HG03060 (cell line): ENCODE data around the gene MCM6.

ENCODE experiments used
- ATAC-seq: cut with Tn5 transposase; IDR thresholded peaks from one replicate; pipeline ENCODE4 v1.9.1; 2021; ENCODE audit warnings: low read depth, moderate number of reproducible peaks; ENCODE audit not compliant: unreplicated experiment

The MCM6 gene

GRCh38 chr2:135791418-135792190, 84.6 kb downstream of the MCM6 start:
- ATAC-seq, result no peak

GRCh38 chr2:135790423-135790822, 85.8 kb downstream of the MCM6 start:
- no peak for ATAC-seq
